ENCODE data around the gene CDK17.

CDK17 gene

DNA sequence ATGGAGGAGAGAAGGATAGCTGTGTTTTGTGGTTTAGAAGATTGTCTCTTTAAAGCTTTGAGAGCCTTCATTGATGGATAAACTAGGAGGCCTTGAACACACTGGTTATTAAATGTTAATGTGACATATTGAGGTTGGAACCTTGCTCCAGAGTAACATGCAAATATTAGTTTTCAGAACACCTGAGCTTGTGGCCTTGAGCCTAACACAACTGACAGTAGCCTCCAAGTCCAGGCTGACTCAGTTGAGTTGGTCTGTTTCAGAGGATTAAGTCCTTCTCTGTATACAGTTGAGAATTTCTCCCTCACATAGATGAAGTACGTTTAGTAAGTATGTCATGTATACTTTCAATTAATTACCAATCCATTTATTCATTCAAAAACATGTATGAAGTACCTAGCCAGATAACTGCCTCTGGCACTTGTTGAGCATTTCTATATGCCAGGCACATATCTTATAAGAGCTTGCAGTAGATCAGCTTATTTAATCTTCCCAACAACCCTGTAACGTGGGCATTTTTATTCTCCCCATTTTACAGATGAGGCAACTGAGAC, 142.6 kb downstream of the CDK17 start:
- DNase-seq (ENCODE audit: low read depth) = no peak
- TF ChIP-seq, protein P1, sequence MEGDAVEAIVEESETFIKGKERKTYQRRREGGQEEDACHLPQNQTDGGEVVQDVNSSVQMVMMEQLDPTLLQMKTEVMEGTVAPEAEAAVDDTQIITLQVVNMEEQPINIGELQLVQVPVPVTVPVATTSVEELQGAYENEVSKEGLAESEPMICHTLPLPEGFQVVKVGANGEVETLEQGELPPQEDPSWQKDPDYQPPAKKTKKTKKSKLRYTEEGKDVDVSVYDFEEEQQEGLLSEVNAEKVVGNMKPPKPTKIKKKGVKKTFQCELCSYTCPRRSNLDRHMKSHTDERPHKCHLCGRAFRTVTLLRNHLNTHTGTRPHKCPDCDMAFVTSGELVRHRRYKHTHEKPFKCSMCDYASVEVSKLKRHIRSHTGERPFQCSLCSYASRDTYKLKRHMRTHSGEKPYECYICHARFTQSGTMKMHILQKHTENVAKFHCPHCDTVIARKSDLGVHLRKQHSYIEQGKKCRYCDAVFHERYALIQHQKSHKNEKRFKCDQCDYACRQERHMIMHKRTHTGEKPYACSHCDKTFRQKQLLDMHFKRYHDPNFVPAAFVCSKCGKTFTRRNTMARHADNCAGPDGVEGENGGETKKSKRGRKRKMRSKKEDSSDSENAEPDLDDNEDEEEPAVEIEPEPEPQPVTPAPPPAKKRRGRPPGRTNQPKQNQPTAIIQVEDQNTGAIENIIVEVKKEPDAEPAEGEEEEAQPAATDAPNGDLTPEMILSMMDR (IDR thresholded peaks at IDR 0.05; ENCODE audit: low read depth, low read length, missing control alignments) = no peak
- no peak overlapping the region for H3K4me3 ChIP-seq (ENCODE audit: low read depth, low read length)

GRCh38 chr12:96256672-96257361, 143.4 kb downstream of the CDK17 start:
- TF ChIP-seq, protein P1 (IDR thresholded peaks at IDR 0.05; ENCODE audit: low read depth, low read length, missing control alignments) = no peak
- no peak overlapping the region for H3K4me3 ChIP-seq (ENCODE audit: low read depth, low read length)
- DNase-seq (ENCODE audit: low read depth) = no peak

- no peak for DNase-seq (ENCODE audit: low read depth)
- H3K4me3 ChIP-seq (ENCODE audit: low read depth, low read length) = no peak overlapping the region
- TF ChIP-seq, protein P1 (IDR thresholded peaks at IDR 0.05; ENCODE audit: low read depth, low read length, missing control alignments) = no peak
These were observed 145.2 kb downstream of the CDK17 start for GRCh38 chr12:96255077-96255476.

DNA sequence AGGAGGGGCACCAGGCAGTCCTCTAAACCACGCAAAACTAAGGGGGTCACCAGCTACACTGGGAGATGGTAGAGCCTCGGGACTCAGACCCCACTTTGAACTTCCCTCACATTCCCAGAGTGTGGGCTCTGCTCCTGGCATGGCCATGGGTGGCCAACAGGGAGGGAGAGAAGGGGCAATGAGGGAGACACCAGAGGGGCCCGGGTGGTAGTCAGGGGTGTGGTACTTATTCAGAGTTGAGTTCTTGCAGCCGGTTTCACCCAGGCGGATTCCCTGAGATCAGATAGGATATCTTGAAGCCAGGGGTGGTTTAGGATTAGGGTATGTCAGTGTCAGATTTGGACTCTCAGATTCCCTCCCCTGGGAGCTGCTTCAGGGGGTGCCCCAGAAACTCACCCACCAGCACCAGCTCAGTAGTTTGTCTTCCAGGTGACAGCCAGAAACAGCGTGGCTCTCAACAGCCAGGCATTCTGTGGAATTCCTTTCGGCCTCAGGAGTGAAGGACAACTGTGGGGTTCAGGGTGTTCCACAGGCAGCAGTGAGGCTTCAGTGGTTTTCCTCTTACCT, 150.0 kb downstream of the CDK17 start:
- TF ChIP-seq, protein P1 (IDR thresholded peaks at IDR 0.05; ENCODE audit: low read depth, low read length, missing control alignments) = no peak
- no peak for DNase-seq (ENCODE audit: low read depth)
- no peak overlapping the region for H3K4me3 ChIP-seq (ENCODE audit: low read depth, low read length)

DNA sequence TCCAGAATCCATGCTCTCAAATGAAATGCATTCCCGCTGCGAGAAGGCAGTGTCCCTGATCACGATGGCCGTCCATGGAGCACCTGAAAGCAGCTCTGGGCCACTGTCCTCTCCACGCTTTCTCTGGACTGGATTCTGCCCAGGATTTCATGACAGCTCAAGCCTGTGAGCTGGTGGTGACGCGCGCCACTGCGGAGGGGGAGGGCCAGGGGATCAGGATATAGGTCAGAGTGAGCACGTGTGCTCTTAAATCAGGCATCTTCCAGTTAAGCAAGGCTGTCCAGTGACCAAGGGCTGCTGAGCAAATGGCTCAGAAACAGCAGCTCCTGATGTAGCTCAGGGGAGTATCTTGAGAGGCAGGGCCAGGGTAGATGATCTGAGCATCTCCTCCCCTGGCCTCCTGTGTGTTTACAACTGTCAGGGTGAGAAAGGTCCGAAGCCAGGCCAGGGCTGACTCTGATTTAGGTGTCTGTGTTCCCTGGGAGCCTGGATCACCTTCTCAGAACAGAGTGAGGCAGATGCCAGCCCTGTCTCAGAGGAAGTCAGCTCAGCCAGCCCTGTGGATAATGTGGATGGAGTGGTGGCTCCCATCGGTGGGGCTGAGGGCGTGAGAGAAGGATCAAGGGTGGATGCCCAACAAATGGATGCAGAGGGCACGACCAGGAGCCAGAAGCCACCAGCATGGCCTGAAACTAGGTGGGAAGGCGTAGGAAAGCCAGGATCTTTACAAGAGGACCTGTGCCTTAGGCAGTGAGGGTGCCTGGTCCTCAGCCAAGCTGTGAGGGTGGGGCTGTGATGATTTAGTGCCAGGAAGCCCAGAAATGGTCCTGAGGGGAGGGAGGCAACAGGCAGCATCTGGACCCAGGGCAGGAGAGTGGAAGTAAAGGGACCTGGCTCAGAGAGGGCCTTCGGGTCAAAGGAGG, 150.8 kb downstream of the CDK17 start:
- DNase-seq (ENCODE audit: low read depth) = no peak
- TF ChIP-seq, protein P1 (IDR thresholded peaks at IDR 0.05; ENCODE audit: low read depth, low read length, missing control alignments) = no peak

GRCh38 chr12:96248136-96248931, 151.9 kb downstream of the CDK17 start:
- H3K4me3 ChIP-seq (ENCODE audit: low read depth, low read length) = no peak overlapping the region
- no peak for DNase-seq (ENCODE audit: low read depth)
- TF ChIP-seq, protein P1 (IDR thresholded peaks at IDR 0.05; ENCODE audit: low read depth, low read length, missing control alignments) = no peak

More for the DNA sequence above, 150.8 kb downstream of the CDK17 start:
- no peak overlapping the region for H3K4me3 ChIP-seq (ENCODE audit: low read depth, low read length)
